Fibroblast of villous mesenchyme (primary cell): ENCODE results near the gene SOX13. TPM values are rescaled to one million over a fixed set of nuclear protein-coding genes. Genes with fewer than 3 reads are reported as not detected.
A peak's percentile ranks its signal among the peaks of the same experiment; 100 is the strongest.

Experiments
- DNase-seq: peaks from one replicate; pipeline ENCODE4 v3.0.0-alpha.2; 2010; ENCODE audit warnings: low read depth
- H3K4me3 ChIP-seq: 2 replicates; pipeline ENCODE4 v1.5.1; 2011; ENCODE audit warnings: low read depth, mild to moderate bottlenecking, low read length
- total RNA-seq: library from RNA; depleted of rRNA; stranded (reverse); fragments of >200 nt; gene quantifications from 2 replicates; pipeline ENCODE4 v1.2.3, GENCODE V29; 2012
- TF ChIP-seq, protein P1 (sequence below): IDR thresholded peaks from 2 replicates; pipeline ENCODE4 v1.5.1; 2012; ENCODE audit warnings: low read depth, mild to moderate bottlenecking, low read length; ENCODE audit not compliant: insufficient read depth

The SOX13 gene
- total RNA-seq, 1 donor, result 14.7 TPM

DNA sequence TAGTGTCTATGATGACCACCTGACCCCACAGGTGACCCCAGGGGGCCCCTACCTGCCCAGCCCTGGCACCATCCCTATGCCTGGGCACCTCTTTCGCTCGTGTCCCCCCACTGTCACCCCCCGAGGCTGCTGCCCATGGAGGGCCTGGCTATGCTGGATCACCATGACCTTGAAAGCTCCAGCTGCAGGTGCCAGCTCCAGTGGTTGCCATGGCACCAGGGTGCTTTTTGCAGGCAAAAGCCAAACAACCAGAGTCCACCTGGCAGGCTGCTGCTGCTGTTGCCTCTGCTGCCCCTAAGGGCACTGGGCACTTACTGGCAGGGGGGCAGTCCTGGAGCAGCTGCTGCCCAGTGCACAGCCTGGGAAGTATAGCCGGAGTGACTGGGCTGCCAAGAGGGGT lies 57.3 kb downstream of the SOX13 start:
- DNase-seq, result no peak
- TF ChIP-seq, protein P1, sequence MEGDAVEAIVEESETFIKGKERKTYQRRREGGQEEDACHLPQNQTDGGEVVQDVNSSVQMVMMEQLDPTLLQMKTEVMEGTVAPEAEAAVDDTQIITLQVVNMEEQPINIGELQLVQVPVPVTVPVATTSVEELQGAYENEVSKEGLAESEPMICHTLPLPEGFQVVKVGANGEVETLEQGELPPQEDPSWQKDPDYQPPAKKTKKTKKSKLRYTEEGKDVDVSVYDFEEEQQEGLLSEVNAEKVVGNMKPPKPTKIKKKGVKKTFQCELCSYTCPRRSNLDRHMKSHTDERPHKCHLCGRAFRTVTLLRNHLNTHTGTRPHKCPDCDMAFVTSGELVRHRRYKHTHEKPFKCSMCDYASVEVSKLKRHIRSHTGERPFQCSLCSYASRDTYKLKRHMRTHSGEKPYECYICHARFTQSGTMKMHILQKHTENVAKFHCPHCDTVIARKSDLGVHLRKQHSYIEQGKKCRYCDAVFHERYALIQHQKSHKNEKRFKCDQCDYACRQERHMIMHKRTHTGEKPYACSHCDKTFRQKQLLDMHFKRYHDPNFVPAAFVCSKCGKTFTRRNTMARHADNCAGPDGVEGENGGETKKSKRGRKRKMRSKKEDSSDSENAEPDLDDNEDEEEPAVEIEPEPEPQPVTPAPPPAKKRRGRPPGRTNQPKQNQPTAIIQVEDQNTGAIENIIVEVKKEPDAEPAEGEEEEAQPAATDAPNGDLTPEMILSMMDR, result no peak
- H3K4me3 ChIP-seq, result no peak overlapping the region

DNA sequence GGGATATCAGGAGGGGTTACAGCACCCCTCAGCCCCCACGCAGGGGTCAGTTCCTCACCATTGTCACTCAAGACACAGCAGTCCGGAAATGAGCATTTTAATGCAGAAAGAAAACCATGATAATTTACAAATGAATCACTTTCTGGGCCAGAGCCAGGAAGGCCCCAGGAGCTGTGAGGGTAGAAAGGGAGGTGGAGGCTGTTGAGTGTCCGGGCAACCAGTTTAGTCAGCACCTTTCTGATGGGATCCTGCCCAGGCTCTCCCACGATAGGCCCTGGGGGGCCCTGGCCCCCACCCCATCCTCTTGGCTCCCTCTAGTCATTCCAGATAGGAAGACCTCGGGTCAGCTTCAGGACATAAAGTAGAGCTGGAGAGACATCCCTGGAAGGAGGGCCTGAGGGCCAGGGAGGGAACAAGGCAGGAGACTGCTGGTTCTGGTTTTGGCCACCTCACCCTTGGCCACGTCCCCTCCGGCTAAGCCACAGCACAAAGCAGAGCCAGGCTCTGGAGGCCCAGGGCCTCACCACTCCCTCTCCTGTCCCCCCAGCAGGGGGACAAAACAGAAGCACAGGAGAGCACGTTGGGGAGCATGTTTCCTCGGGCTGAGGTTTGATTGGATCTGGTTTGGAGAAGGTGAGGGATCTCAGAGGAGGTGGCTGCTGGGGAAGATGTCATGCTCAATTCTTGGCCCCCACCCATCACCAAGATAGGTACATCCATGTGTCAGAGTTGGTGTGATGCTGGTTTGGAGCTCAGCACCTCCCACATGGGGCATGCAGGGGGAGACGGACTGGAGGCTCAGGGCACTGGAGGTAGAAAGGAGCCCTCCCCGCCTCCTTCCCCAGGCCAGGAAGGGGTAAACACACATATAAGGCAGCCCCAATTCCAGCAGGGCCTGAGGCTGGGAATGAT lies 58.3 kb downstream of the SOX13 start:
- peak; percentile 86 for DNase-seq
- no peak overlapping the region for H3K4me3 ChIP-seq
- TF ChIP-seq, protein P1, result peak; percentile 28

DNA sequence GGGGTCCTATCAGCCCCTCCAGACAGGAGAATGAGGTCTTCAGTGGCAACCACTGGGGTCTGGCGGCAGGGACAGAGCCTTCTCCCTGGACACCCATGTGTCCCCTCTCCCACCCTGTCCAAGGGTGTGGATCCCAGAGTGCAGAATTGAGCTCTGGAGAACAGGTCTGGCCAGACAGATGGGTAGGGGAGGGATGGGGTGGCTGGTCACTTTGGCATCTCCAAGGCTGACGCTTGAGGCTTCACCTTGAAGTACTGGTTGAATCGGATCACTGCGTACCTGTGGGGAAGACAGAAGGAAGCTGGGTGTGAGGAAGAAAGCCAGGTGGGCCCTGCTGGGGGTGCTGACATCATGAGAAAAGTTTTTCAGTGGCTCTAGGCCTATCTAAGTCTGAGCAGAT lies 59.1 kb downstream of the SOX13 start:
- H3K4me3 ChIP-seq, result no peak overlapping the region
- DNase-seq, result no peak
- TF ChIP-seq, protein P1, result no peak

DNA sequence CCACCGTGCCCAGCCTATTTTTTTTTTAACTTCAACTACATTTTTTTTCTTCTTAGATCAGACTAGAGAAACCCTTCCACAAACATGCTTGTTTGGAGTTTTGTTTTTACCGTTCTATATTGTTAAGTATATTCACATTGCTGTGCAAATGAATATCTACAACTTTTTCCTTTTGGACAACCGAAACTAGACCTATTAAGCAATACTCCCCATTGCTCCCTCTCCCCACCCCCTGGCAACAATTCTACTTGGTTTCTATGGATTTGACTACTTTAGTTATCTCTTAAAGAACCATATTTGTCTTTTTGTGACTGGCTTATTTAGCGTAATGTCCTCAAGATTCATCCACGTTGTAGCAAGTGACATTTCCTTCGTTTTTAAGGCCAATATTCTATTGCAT lies 59.8 kb downstream of the SOX13 start:
- DNase-seq, result no peak
- TF ChIP-seq, protein P1, result no peak
- no peak overlapping the region for H3K4me3 ChIP-seq

DNA sequence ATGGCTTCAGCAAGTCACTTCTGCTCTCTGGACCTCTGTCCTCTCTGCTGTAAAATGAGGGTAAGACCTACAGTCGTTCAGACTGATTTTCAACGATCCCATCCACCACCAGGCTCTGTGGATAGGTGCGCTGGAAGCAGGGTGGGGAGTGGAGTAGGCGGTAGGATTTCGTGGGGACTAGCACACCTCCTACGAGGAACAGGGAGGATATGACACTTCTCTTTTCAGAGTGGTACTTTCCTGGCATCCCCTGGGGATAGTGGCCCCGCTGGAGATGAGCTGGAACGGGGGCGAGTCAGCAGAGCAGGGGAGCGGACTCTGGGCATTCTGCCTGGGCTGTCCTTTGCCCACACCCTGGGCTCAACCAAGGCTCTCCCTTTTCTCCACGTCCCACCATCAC lies 61.2 kb downstream of the SOX13 start:
- TF ChIP-seq, protein P1, result no peak
- H3K4me3 ChIP-seq, result no peak overlapping the region
- DNase-seq, result no peak

DNA sequence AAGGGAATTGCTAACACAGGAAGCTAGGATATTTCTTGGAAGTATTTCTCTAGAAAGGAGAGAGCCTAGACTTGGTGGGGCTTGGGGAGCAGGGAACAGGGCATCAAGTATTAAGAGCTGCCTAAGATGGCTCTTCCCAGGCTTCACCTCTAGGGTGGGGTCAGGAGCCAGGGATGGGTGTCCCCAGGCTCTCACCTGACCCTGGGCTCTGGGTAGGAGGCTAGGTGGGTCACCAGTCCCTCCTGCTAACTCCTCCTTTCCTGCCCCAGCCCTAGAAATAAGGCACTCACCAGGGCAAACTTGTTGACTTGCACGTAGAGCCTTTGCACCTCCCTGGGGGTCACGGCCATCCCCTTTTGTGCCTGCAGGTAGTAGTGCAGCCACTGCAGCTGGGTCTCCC lies 63.9 kb downstream of the SOX13 start:
- TF ChIP-seq, protein P1, result no peak
- H3K4me3 ChIP-seq, result no peak overlapping the region
- DNase-seq, result no peak
